Ammon's horn (tissue), 1 donor: Measurements from ENCODE around the gene KCTD6.

Experiments
- DNase-seq: peaks from one replicate; pipeline ENCODE4 v3.0.0-alpha.2; 2016; ENCODE audit warnings: low spot score

The KCTD6 gene

GRCh38 chr3:58491506-58492402, at the start of gene KCTD6:
KCTD6 (plus strand) TSS chr3:58492096; CDS start chr3:58498756, 6,660 bp downstream.
- peak; percentile 93 for DNase-seq

- DNase-seq, result no peak
Measured at GRCh38 chr3:58452176-58452575, 39.7 kb upstream of the KCTD6 start.

GRCh38 chr3:58459160-58459559, 32.7 kb upstream of the KCTD6 start:
- DNase-seq, result no peak

- no peak for DNase-seq
Measured at GRCh38 chr3:58462829-58463180, 29.1 kb upstream of the KCTD6 start.

GRCh38 chr3:58463181-58463941, 28.5 kb upstream of the KCTD6 start:
- DNase-seq, result peak; percentile 82

GRCh38 chr3:58463942-58464271, 28.0 kb upstream of the KCTD6 start:
- no peak for DNase-seq

- no peak for DNase-seq
Measured at GRCh38 chr3:58464866-58465265, 27.0 kb upstream of the KCTD6 start.

- DNase-seq, result no peak
Measured at GRCh38 chr3:58466899-58467563, 24.9 kb upstream of the KCTD6 start.

- no peak for DNase-seq
Measured at GRCh38 chr3:58469096-58469495, 22.8 kb upstream of the KCTD6 start.

GRCh38 chr3:58470363-58471024, 21.4 kb upstream of the KCTD6 start:
- no peak for DNase-seq

- peak; percentile 29 for DNase-seq
Measured at GRCh38 chr3:58471025-58471887, 20.6 kb upstream of the KCTD6 start.

GRCh38 chr3:58473275-58473674, 18.6 kb upstream of the KCTD6 start:
- DNase-seq, result no peak

GRCh38 chr3:58474348-58474911, 17.5 kb upstream of the KCTD6 start:
- DNase-seq, result peak; percentile 49

GRCh38 chr3:58474967-58475578, 16.8 kb upstream of the KCTD6 start:
- no peak for DNase-seq

GRCh38 chr3:58478781-58479180, 13.1 kb upstream of the KCTD6 start:
- DNase-seq, result no peak

- no peak for DNase-seq
Measured at GRCh38 chr3:58480309-58480708, 11.6 kb upstream of the KCTD6 start.

GRCh38 chr3:58482917-58483636, 8.8 kb upstream of the KCTD6 start:
- DNase-seq, result peak; percentile 27

- DNase-seq, result peak; percentile 15
Measured at GRCh38 chr3:58484045-58484721, 7.7 kb upstream of the KCTD6 start.

- DNase-seq, result peak; percentile 22
Measured at GRCh38 chr3:58484722-58485069, 7.2 kb upstream of the KCTD6 start.
